GM10248 (cell line): ENCODE results near the gene HORMAD1.
"Not testable (repeated sequence)": the region's sequence is repeated elsewhere in the genome, so short reads cannot be mapped to it uniquely, and the experiment has no call there.

Experiments used
- CTCF ChIA-PET: fragments of 300-600 bp; sonication (Branson Sonifier 250); formaldehyde crosslinking; extraction: SDS; loops from one replicate; lab custom pipeline; 2021; ENCODE audit warnings: antibody characterized with exemption; lab: Yijun Ruan, JAX
- POLR2A ChIA-PET: fragments of 350-650 bp; sonication (Branson Sonifier 250); formaldehyde crosslinking; extraction: SDS; loops from one replicate; lab custom pipeline; 2020; ENCODE audit warnings: antibody characterized with exemption; lab: Yijun Ruan, JAX
- DNase-seq: peaks from one replicate; pipeline ENCODE4 v3.0.0; 2012; ENCODE audit errors: extremely low spot score
- CTCF ChIP-seq: IDR thresholded peaks from 2 replicates; pipeline ENCODE4 v1.5.1; 2012; ENCODE audit warnings: mild to moderate bottlenecking, low read depth; ENCODE audit errors: extremely low read depth, missing control alignments, control extremely low read depth

Gene HORMAD1

GRCh38 chr1:150662811-150663210, 57.9 kb downstream of the HORMAD1 start:
- no peak for TF ChIP-seq CTCF
- no peak for DNase-seq
- POLR2A ChIA-PET: no interaction called here
- CTCF ChIA-PET: no interaction called here

- DNase-seq: no peak
- ChIA-PET POLR2A (no interaction called here), CTCF (interaction anchor here (1.1 to 1.8 kb wide), 4 partner anchors 72 to 380 kb away, joined by 3 to 6 read pairs (median 3); no protein-coding TSS in a partner anchor)
- no peak for TF ChIP-seq CTCF
These were observed 59.5 kb downstream of the HORMAD1 start for GRCh38 chr1:150661156-150661555.

GRCh38 chr1:150660584-150660983, 60.1 kb downstream of the HORMAD1 start:
- TF ChIP-seq CTCF: no peak
- ChIA-PET CTCF (interaction anchor here (1.1 to 1.8 kb wide), 4 partner anchors 72 to 379 kb away, joined by 3 to 6 read pairs (median 3); no protein-coding TSS in a partner anchor), POLR2A (no interaction called here)
- DNase-seq: no peak

- DNase-seq, POLR2A ChIA-PET: not testable (repeated sequence)
- CTCF ChIA-PET: interaction anchor here (1.0 to 1.3 kb wide), 2 partner anchors 10 to 124 kb away, joined by 3 to 6 read pairs; no protein-coding TSS in a partner anchor
These were observed 63.6 kb downstream of the HORMAD1 start for GRCh38 chr1:150657064-150657463.

GRCh38 chr1:150654635-150655034, 66.1 kb downstream of the HORMAD1 start:
- POLR2A ChIA-PET, DNase-seq: not testable (repeated sequence)
- CTCF ChIA-PET: interaction anchor here (0.8 to 2.8 kb wide), 2 partner anchors 9 to 32 kb away, joined by 4 to 6 read pairs; no protein-coding TSS in a partner anchor

- ChIA-PET CTCF (interaction anchor here (1.3 to 2.3 kb wide), 3 partner anchors 8 to 90 kb away, joined by 3 to 6 read pairs (median 4); no protein-coding TSS in a partner anchor), POLR2A (no interaction called here)
- TF ChIP-seq CTCF: no peak
- no peak for DNase-seq
These were observed 70.5 kb downstream of the HORMAD1 start for GRCh38 chr1:150650193-150650592.

- ChIA-PET POLR2A (no interaction called here), CTCF (interaction anchor here (1.0 to 2.3 kb wide), 5 partner anchors 8 to 89 kb away, joined by 3 to 6 read pairs (median 4); partner anchors contain the start of gene ENSA)
- TF ChIP-seq CTCF: no peak
- no peak for DNase-seq
These were observed 71.1 kb downstream of the HORMAD1 start for GRCh38 chr1:150649441-150650075.
